Measurements from ENCODE around the gene HEG1. TPM values are rescaled to one million over a fixed set of nuclear protein-coding genes. Genes with fewer than 3 reads are reported as not detected.

Gene HEG1
- total and polyA plus RNA-seq, 2 of the 8 experiments (the other 6 are each of a cell fraction or from before 2014, with no cell fraction given) = 5.3 to 9.7 TPM

- POLR2A ChIA-PET (ENCODE audit: partially characterized antibody) = no interaction called here
These were observed 2.7 kb upstream of the HEG1 start for GRCh38 chr3:125058529-125058928.

More at GRCh38 chr3:125058529-125058928, 2.7 kb upstream of the HEG1 start:
- no peak overlapping the region for H3K4ac ChIP-seq (replicated peaks; ENCODE audit: insufficient read length, low read depth, low read length)
- no peak overlapping the region for H3K18ac ChIP-seq (ENCODE audit: extremely low read depth, low read length)
- H2BK15ac ChIP-seq (ENCODE audit: low read length) = 0 out of 2 replicates have a peak overlapping the region, but pooled peaks have one; percentile 48
- CTCF ChIA-PET (ENCODE audit: partially characterized antibody) = interaction anchor here (0.7 to 1.3 kb wide), 3 partner anchors 12 to 93 kb away, joined by 3 to 5 read pairs (median 4); no protein-coding TSS in a partner anchor
- H3K79me2 ChIP-seq (ENCODE audit: control insufficient read depth in 1 of 2, insufficient read depth in 2 of 2, low read length in 2 of 2) = no peaks in the 10 kb centered on the region
- peaks cover 7 to 30% (median 19%) of the 10 kb centered on the region in 4 experiments for H3K27me3 ChIP-seq (replicated peaks in 1 of 4; ENCODE audit: control insufficient read depth in 3 of 4, extremely low read depth in 1 of 4, insufficient read depth in 3 of 4, low read length in 3 of 4)
- no peaks in the 10 kb centered on the region for H3K79me1 ChIP-seq (ENCODE audit: low read depth, low read length)
- no peak overlapping the region for H3K23ac ChIP-seq (ENCODE audit: insufficient read length)
- no peak overlapping the region for H2AK5ac ChIP-seq (ENCODE audit: low read depth, low read length)
- H3K14ac ChIP-seq (ENCODE audit: insufficient read length) = no peak overlapping the region
- peaks cover 9% of the 10 kb centered on the region; the same call in 1 of the 2 replicates for H3K23me2 ChIP-seq (ENCODE audit: low read depth, low read length)
- no peak for FAIRE-seq
- no peaks in the 10 kb centered on the region for H3K9me3 ChIP-seq (ENCODE audit: insufficient read depth in 2 of 2, low read depth in 1 of 2, low read length in 1 of 2)
- H3K27ac ChIP-seq (ENCODE audit: low read depth, low read length) = no peak overlapping the region
- H4K91ac ChIP-seq (replicated peaks; ENCODE audit: insufficient read length, low read length) = no peak overlapping the region
- no peak overlapping the region for H3K4me3 ChIP-seq (ENCODE audit: extremely low read depth in 1 of 4, insufficient read depth in 2 of 4, low read depth in 3 of 4, low read length in 4 of 4)
- no peak overlapping the region for H4K5ac ChIP-seq (ENCODE audit: insufficient read length, low read depth, low read length)
- H3K56ac ChIP-seq (replicated peaks; ENCODE audit: insufficient read length, low read depth, low read length) = no peak overlapping the region
- no peak overlapping the region for H2AFZ ChIP-seq (ENCODE audit: low read length)
- no peak overlapping the region for H4K8ac ChIP-seq (ENCODE audit: extremely low read depth, insufficient read depth, low read length)
- no peak overlapping the region for H2BK12ac ChIP-seq (ENCODE audit: low read depth, low read length)
- no peak overlapping the region for H2BK20ac ChIP-seq (ENCODE audit: low read length)
- TF ChIP-seq TCF12 (IDR thresholded peaks at IDR 0.05; ENCODE audit: low read depth, low read length) (peak; percentile 49; the same call in 1 of the 2 replicates), CHD2 (IDR thresholded peaks at IDR 0.05; ENCODE audit: low read length) (no peak)
- WGBS, 2 experiments (ENCODE audit: extremely low coverage in 1 of 2, insufficient coverage in 1 of 2, insufficient read length in 1 of 2, insufficient replicate concordance in 2 of 2, low coverage in 1 of 2, low lambda C conversion rate in 2 of 2, missing lambda C conversion rate in 1 of 2) = 77% methylated on average over 3 of the region's 3 CpGs; no CpG with 5 or more reads in 1 of the 2 experiments
- H2BK120ac ChIP-seq (replicated peaks; ENCODE audit: low read depth, low read length) = no peak overlapping the region
- no peaks in the 10 kb centered on the region for H4K20me1 ChIP-seq (replicated peaks in 1 of 2; ENCODE audit: control insufficient read depth in 1 of 2, insufficient read depth in 2 of 2, low read length in 2 of 2)
- H3K4me2 ChIP-seq (ENCODE audit: insufficient read depth in 1 of 2, low read depth in 2 of 2, low read length in 2 of 2) = peak overlapping the region in 1 of 2 experiments; percentile 26; a peak in 2 of 4 replicates
- DNase-seq (ENCODE audit: low read depth in 1 of 2, low spot score in 2 of 2) = no peak
- no peaks in the 10 kb centered on the region for H3K36me3 ChIP-seq (ENCODE audit: control insufficient read depth in 2 of 4, insufficient read depth in 4 of 4, low read length in 3 of 4)
- no peak overlapping the region for H3K9ac ChIP-seq (replicated peaks in 1 of 4; ENCODE audit: extremely low read depth in 1 of 4, low read depth in 3 of 4, low read length in 3 of 4)
- no peak overlapping the region for H2BK5ac ChIP-seq (ENCODE audit: low read depth, low read length)
- H3K4me1 ChIP-seq (replicated peaks in 1 of 4; ENCODE audit: control insufficient read depth in 3 of 4, insufficient read depth in 4 of 4, low read length in 3 of 4) = peaks cover 3 to 22% (median 8%) of the 10 kb centered on the region in 4 experiments; a peak in 6 of 7 replicates

All from H1 (cell line).